Muscle of leg (tissue), 11 donors: ENCODE measurements around the gene PGM1. TPM values are rescaled to one million over a fixed set of nuclear protein-coding genes. Genes with fewer than 3 reads are reported as not detected.

Source experiments
- DNase-seq: peaks from one replicate; pipeline ENCODE4 v3.0.0; 2013
- H3K27ac ChIP-seq: one replicate; pipeline ENCODE4 v1.5.1; 2013; ENCODE audit warnings: mild to moderate bottlenecking, low read length, control low read depth
- H3K27me3 ChIP-seq: one replicate; pipeline ENCODE4 v1.6.1; 2013; ENCODE audit warnings: low read length; ENCODE audit not compliant: control insufficient read depth, insufficient read depth
- H3K36me3 ChIP-seq: one replicate; pipeline ENCODE4 v1.6.1; 2013; ENCODE audit warnings: low read length; ENCODE audit not compliant: control insufficient read depth, insufficient read depth
- H3K4me1 ChIP-seq: one replicate; pipeline ENCODE4 v1.6.1; 2013; ENCODE audit warnings: low read length; ENCODE audit not compliant: control insufficient read depth, insufficient read depth
- H3K4me3 ChIP-seq: one replicate; pipeline ENCODE4 v1.5.1; 2013; ENCODE audit warnings: low read length, control low read depth
- H3K9me3 ChIP-seq: replicated peaks from 2 replicates; pipeline ENCODE4 v1.6.1; 2013; ENCODE audit warnings: low read depth, low read length; ENCODE audit not compliant: control insufficient read depth
- WGBS: methylation state at CpG from one replicate; pipeline ENCODE4 v1.1.5; 2013; ENCODE audit warnings: missing lambda C conversion rate; ENCODE audit not compliant: insufficient coverage; 5-methylcytosine and 5-hydroxymethylcytosine counted together
- polyA plus RNA-seq, 8 donors: library from polyadenylated mRNA; unstranded; fragments of 120-200 nt; gene quantifications; one replicate each; pipeline versions ENCODE4 v1.2.1 to v1.2.3, GENCODE V29; 2013; ENCODE audit warnings: inconsistent platforms in 1 of 8, low replicate concordance in 1 of 8; ENCODE audit not compliant: insufficient read length in 8 of 8, insufficient read depth in 1 of 8
- total RNA-seq: library from RNA; stranded (reverse); fragments of 120-200 nt; gene quantifications from one replicate; pipeline ENCODE4 v1.2.4, GENCODE V29; 2013

The PGM1 gene
- total and polyA plus RNA-seq, 9 donors, result 49.7 to 68.5 (median 59.4) TPM

DNA sequence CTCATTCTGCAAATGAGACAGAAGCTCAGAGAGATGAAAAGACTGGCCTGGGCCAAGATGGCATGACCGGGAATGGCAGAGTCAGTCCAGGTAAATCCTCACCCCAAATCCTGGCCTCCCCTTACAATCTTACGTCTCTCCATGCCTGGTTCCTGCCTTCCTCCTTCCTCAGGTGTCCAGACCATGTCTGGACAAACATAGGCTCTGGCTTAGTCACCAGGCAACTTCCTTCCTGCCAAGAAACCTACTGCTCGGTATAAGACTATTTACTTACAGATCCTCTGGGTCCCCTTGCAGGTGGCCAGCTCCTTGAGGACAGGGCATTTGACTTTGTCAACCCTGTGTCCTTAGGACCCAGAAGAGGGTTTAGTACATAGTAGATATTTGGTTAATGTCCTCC, 111.2 kb downstream of the PGM1 start:
- Histone ChIP-seq H3K27me3 (no peaks in the 10 kb centered on the region), H3K9me3 (no peaks in the 10 kb centered on the region), H3K27ac (no peak overlapping the region), H3K36me3 (no peaks in the 10 kb centered on the region), H3K4me3 (no peak overlapping the region), H3K4me1 (no peaks in the 10 kb centered on the region)
- 86% methylated on average over 1 of the region's 3 CpGs for WGBS
- DNase-seq, result no peak

GRCh38 chr1:63705078-63705477, 111.9 kb downstream of the PGM1 start:
- H3K27me3 ChIP-seq, result no peaks in the 10 kb centered on the region
- no peaks in the 10 kb centered on the region for H3K9me3 ChIP-seq
- 77% methylated on average over 6 of the region's 6 CpGs for WGBS
- no peak for DNase-seq
- no peaks in the 10 kb centered on the region for H3K36me3 ChIP-seq
- no peak overlapping the region for H3K4me3 ChIP-seq
- no peaks in the 10 kb centered on the region for H3K4me1 ChIP-seq
- H3K27ac ChIP-seq, result no peak overlapping the region

DNA sequence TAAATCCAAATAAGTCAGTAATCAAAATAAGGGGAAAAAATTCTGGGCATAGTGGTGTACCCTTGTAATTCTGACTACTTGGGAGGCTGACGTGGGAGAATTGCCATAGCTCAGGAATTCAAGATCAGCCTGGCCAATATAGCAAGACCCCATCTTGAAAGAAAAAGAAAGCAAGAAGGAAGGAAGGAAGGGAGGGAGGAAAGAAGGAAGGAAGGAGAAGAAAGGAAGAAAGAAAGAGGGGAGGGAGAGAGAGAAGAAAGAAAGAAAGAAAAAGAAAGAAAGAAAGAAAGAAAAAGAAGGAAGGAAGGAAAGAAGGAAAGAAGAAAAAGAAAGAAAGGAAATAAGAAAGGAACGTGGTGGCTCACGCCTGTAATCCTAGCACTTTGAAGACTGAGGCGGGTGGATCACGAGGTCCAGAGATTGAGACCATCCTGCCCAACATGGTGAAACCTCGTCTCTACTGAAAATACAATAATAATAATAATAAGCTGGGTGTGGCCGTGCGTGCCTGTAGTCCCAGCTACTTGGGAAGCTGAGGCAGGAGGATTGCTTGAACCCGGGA, 116.1 kb downstream of the PGM1 start:
- Histone ChIP-seq H3K36me3 (no peaks in the 10 kb centered on the region), H3K4me3 (no peak overlapping the region), H3K27me3 (no peaks in the 10 kb centered on the region), H3K4me1 (peaks cover 3% of the 10 kb centered on the region), H3K27ac (no peak overlapping the region), H3K9me3 (no peaks in the 10 kb centered on the region)
- no peak for DNase-seq
- WGBS, result 82% methylated on average over 3 of the region's 9 CpGs

Other genes with a start within 250 kb of the PGM1 start
- 14.3 TPM for gene ALG6, start 225.8 kb upstream of the PGM1 start, total RNA-seq
- gene ALG6, start 225.8 kb upstream of the PGM1 start, polyA plus RNA-seq, result 10 to 100 TPM; 12.2 to 19.5 (median 14.7) TPM
- 25.8 TPM for gene ITGB3BP, start 70.2 kb upstream of the PGM1 start, total RNA-seq
- gene ITGB3BP, start 70.2 kb upstream of the PGM1 start, polyA plus RNA-seq, result 10 to 100 TPM; 24.4 to 36.2 (median 29.0) TPM
- 9.8 TPM for gene EFCAB7, start 69.9 kb upstream of the PGM1 start, total RNA-seq
- gene EFCAB7, start 69.9 kb upstream of the PGM1 start, polyA plus RNA-seq, result 10 to 100 TPM in 1 of 8 donors, 1 to 10 TPM in 7; 7.5 to 12.1 (median 8.5) TPM
- 10.5 TPM for gene ROR1, start 180.6 kb downstream of the PGM1 start, total RNA-seq
- 10 to 100 TPM in 6 of 8 donors, 1 to 10 TPM in 2; 7.2 to 22.4 (median 11.7) TPM for gene ROR1, start 180.6 kb downstream of the PGM1 start, polyA plus RNA-seq